SK-N-SH (cell line): ENCODE measurements around the gene PBOV1. TPM values are rescaled to one million over a fixed set of nuclear protein-coding genes. Genes with fewer than 3 reads are reported as not detected.

Experiments
- CTCF ChIA-PET: fragments of 300-600, 350-600 bp; formaldehyde crosslinking; extraction: SDS; loops from one replicate; lab custom pipeline; 2021; lab: Yijun Ruan, JAX
- POLR2A ChIA-PET: fragments of 350-600 bp; sonication (Branson Sonifier 250); formaldehyde crosslinking; extraction: SDS; loops from one replicate; lab custom pipeline; 2020; ENCODE audit warnings: antibody characterized with exemption, inconsistent platforms; lab: Yijun Ruan, JAX
- DNase-seq: peaks from one replicate; pipeline ENCODE4 v3.0.0; 2012
- H2AFZ ChIP-seq: fragments of 200-600 bp; sonication (generic); 2 replicates; pipeline ENCODE4 v1.8.1; 2016; ENCODE audit warnings: antibody characterized with exemption, mild to moderate bottlenecking, low read depth
- H3F3A ChIP-seq: fragments of 200-600 bp; sonication (generic); replicated peaks from 2 replicates; pipeline ENCODE3; 2016; ENCODE audit warnings: antibody characterized with exemption, mild to moderate bottlenecking; ENCODE audit not compliant: insufficient read depth
- H3K27ac ChIP-seq, 2 experiments: fragments of 200-500 bp in 1 of 2; fragments of 200-600 bp in 1 of 2; sonication (Bioruptor generic) in 1 of 2; sonication (generic), shearing (Covaris generic) in 1 of 2; 2 replicates each; pipeline versions ENCODE4 v1.5.1 to v1.6.1; 2014 to 2016; ENCODE audit warnings: low read depth in 2 of 2, inconsistent platforms in 1 of 2, low read length in 1 of 2, mild to moderate bottlenecking in 1 of 2, mixed read lengths in 1 of 2
- H3K27me3 ChIP-seq: fragments of 200-600 bp; sonication (generic), shearing (Covaris generic); 2 replicates; pipeline ENCODE4 v1.6.1; 2016; ENCODE audit warnings: mixed run types; ENCODE audit not compliant: insufficient read depth
- H3K36me3 ChIP-seq, 2 experiments: fragments of 200-500 bp in 1 of 2; fragments of 200-600 bp in 1 of 2; sonication (Bioruptor generic) in 1 of 2; sonication (generic) in 1 of 2; replicated peaks in 1 of 2; 2 replicates each; pipeline versions ENCODE3 to v1.5.1; 2014 to 2016; ENCODE audit warnings: low read length in 1 of 2, mild to moderate bottlenecking in 1 of 2; ENCODE audit not compliant: insufficient read depth in 2 of 2, control insufficient read depth in 1 of 2
- H3K4me1 ChIP-seq, 2 experiments: fragments of 200-500 bp in 1 of 2; fragments of 200-600 bp in 1 of 2; sonication (Bioruptor generic) in 1 of 2; sonication (generic), shearing (Covaris generic) in 1 of 2; 2 replicates each; pipeline versions ENCODE4 v1.5.1 to v1.6.1; 2014 to 2016; ENCODE audit warnings: low read depth in 1 of 2, low read length in 1 of 2, mixed run types in 1 of 2; ENCODE audit not compliant: insufficient read depth in 2 of 2, control insufficient read depth in 1 of 2
- H3K4me2 ChIP-seq: fragments of 200-600 bp; sonication (generic), shearing (Covaris generic); 2 replicates; pipeline ENCODE4 v1.6.1; 2017; ENCODE audit warnings: mixed run types
- H3K4me3 ChIP-seq, 2 experiments: fragments of 200-500 bp in 1 of 2; fragments of 200-600 bp in 1 of 2; sonication (Bioruptor generic) in 1 of 2; sonication (generic), shearing (Covaris generic) in 1 of 2; 2 replicates each; pipeline versions ENCODE4 v1.5.1 to v1.8.1; 2014 to 2016; ENCODE audit warnings: low read depth in 2 of 2, inconsistent platforms in 1 of 2, low read length in 1 of 2, mild to moderate bottlenecking in 1 of 2, mixed read lengths in 1 of 2, moderate library complexity in 1 of 2
- H3K79me2 ChIP-seq: fragments of 200-600 bp; sonication (generic); 2 replicates; pipeline ENCODE4 v1.8.1; 2017; ENCODE audit warnings: mild to moderate bottlenecking; ENCODE audit not compliant: insufficient read depth
- H3K9ac ChIP-seq: fragments of 200-600 bp; sonication (generic); 2 replicates; pipeline ENCODE4 v1.6.1; 2017; ENCODE audit warnings: mixed run types
- H3K9me2 ChIP-seq: fragments of 200-600 bp; sonication (generic); 2 replicates; pipeline ENCODE4 v1.6.1; 2017; ENCODE audit warnings: mixed run types
- H3K9me3 ChIP-seq: fragments of 200-600 bp; sonication (generic); 2 replicates; pipeline ENCODE4 v1.6.1; 2017; ENCODE audit warnings: mixed run types, mild to moderate bottlenecking, moderate library complexity
- H4K20me1 ChIP-seq: fragments of 200-600 bp; sonication (generic); 2 replicates; pipeline ENCODE4 v1.6.1; 2017; ENCODE audit warnings: mild to moderate bottlenecking, mixed run types; ENCODE audit not compliant: insufficient read depth
- CHD2 ChIP-seq: fragments of 150-350 bp; IDR thresholded peaks from 2 replicates; pipeline ENCODE4 v1.6.1; 2018; ENCODE audit warnings: low read length; ENCODE audit not compliant: partially characterized antibody
- CTCF ChIP-seq: fragments of 200-600 bp; sonication (generic); IDR thresholded peaks from 2 replicates; pipeline ENCODE4 v1.6.1; 2017; ENCODE audit warnings: antibody characterized with exemption, mild to moderate bottlenecking, moderate library complexity
- FOSL2 ChIP-seq: IDR thresholded peaks from 2 replicates; pipeline ENCODE4 v1.4.0; 2012; ENCODE audit warnings: low read depth, mild to moderate bottlenecking, moderate library complexity, borderline replicate concordance
- FOXJ3 ChIP-seq: sonication (generic); formaldehyde crosslinking; IDR thresholded peaks from 2 replicates; pipeline ENCODE4 v1.5.1; 2020; ENCODE audit warnings: mild to moderate bottlenecking, missing genetic modification reagents
- GABPA ChIP-seq: IDR thresholded peaks from 2 replicates; pipeline ENCODE4 v1.4.0; 2012; ENCODE audit warnings: low read depth, mild to moderate bottlenecking
- MEF2A ChIP-seq: IDR thresholded peaks from 2 replicates; pipeline ENCODE4 v1.4.0; 2012; ENCODE audit warnings: low read depth, borderline replicate concordance
- MXI1 ChIP-seq: IDR thresholded peaks from 2 replicates; pipeline ENCODE4 v1.6.1; 2012; ENCODE audit warnings: mild to moderate bottlenecking, low read depth, low read length, improper control_type of control experiment
- NFIC ChIP-seq: IDR thresholded peaks from 2 replicates; pipeline ENCODE4 v1.4.0; 2012; ENCODE audit warnings: borderline replicate concordance
- NRF1 ChIP-seq: IDR thresholded peaks from 2 replicates; pipeline ENCODE4 v1.6.1; 2012; ENCODE audit warnings: low read depth, mild to moderate bottlenecking, low read length
- POLR2AphosphoS5 ChIP-seq: IDR thresholded peaks from 2 replicates; pipeline ENCODE4 v1.6.1; 2012; ENCODE audit warnings: low read depth, low read length
- RCOR1 ChIP-seq: fragments of 150-350 bp; IDR thresholded peaks from 2 replicates; pipeline ENCODE4 v1.6.1; 2017; ENCODE audit warnings: antibody characterized with exemption, low read length
- SIN3A ChIP-seq: IDR thresholded peaks from 2 replicates; pipeline ENCODE4 v1.6.1; 2012; ENCODE audit warnings: low read depth, mild to moderate bottlenecking, low read length, moderate library complexity, borderline replicate concordance
- SMC3 ChIP-seq: IDR thresholded peaks from 2 replicates; pipeline ENCODE4 v1.6.1; 2012; ENCODE audit warnings: low read depth, low read length, improper control_type of control experiment
- TAF1 ChIP-seq: IDR thresholded peaks from 2 replicates; pipeline ENCODE4 v1.6.1; 2012; ENCODE audit warnings: low read depth, mild to moderate bottlenecking, low read length, moderate library complexity, borderline replicate concordance
- WGBS: methylation state at CpG from one replicate; pipeline ENCODE4 v1.1.6; 2017; ENCODE audit warnings: low lambda C conversion rate; 5-methylcytosine and 5-hydroxymethylcytosine counted together
- polyA plus RNA-seq, 3 experiments: library from polyadenylated mRNA; depleted of rRNA; stranded (reverse); fragments of >200 nt; gene quantifications; 2 replicates each; pipeline ENCODE4 v1.2.3, GENCODE V29; 2012
- TF ChIP-seq, protein P1 (sequence below): IDR thresholded peaks from 2 replicates; pipeline ENCODE4 v1.4.0; 2012; ENCODE audit warnings: low read depth, borderline replicate concordance
- TF ChIP-seq, protein P2 (sequence below): fragments of 150-350 bp; IDR thresholded peaks from 2 replicates; pipeline ENCODE4 v1.6.1; 2017; ENCODE audit warnings: antibody characterized with exemption, low read length, low read depth, borderline replicate concordance
- TF ChIP-seq, protein P3 (sequence below): IDR thresholded peaks from 2 replicates; pipeline ENCODE4 v1.4.0; 2012; ENCODE audit warnings: low read depth

The PBOV1 gene
- polyA plus RNA-seq, 1 of the 3 experiments (the other 2 are of a cell fraction) = not detected

- H3K27me3 ChIP-seq = no peaks in the 10 kb centered on the region
- H4K20me1 ChIP-seq = no peaks in the 10 kb centered on the region
- no peak overlapping the region for H3K27ac ChIP-seq
- H3K9me3 ChIP-seq = no peaks in the 10 kb centered on the region
- no peak overlapping the region for H2AFZ ChIP-seq
- WGBS = 60% methylated on average over 11 of the region's 11 CpGs
- no peaks in the 10 kb centered on the region for H3K36me3 ChIP-seq
- ChIA-PET POLR2A (no interaction called here), CTCF (no interaction called here)
- H3K9ac ChIP-seq = no peak overlapping the region
- TF ChIP-seq, protein P1, sequence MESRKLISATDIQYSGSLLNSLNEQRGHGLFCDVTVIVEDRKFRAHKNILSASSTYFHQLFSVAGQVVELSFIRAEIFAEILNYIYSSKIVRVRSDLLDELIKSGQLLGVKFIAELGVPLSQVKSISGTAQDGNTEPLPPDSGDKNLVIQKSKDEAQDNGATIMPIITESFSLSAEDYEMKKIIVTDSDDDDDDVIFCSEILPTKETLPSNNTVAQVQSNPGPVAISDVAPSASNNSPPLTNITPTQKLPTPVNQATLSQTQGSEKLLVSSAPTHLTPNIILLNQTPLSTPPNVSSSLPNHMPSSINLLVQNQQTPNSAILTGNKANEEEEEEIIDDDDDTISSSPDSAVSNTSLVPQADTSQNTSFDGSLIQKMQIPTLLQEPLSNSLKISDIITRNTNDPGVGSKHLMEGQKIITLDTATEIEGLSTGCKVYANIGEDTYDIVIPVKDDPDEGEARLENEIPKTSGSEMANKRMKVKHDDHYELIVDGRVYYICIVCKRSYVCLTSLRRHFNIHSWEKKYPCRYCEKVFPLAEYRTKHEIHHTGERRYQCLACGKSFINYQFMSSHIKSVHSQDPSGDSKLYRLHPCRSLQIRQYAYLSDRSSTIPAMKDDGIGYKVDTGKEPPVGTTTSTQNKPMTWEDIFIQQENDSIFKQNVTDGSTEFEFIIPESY = no peak
- no peak for TF ChIP-seq GABPA
- TF ChIP-seq RCOR1 = no peak
- no peak for TF ChIP-seq NFIC
- TF ChIP-seq, protein P2, sequence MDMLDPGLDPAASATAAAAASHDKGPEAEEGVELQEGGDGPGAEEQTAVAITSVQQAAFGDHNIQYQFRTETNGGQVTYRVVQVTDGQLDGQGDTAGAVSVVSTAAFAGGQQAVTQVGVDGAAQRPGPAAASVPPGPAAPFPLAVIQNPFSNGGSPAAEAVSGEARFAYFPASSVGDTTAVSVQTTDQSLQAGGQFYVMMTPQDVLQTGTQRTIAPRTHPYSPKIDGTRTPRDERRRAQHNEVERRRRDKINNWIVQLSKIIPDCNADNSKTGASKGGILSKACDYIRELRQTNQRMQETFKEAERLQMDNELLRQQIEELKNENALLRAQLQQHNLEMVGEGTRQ = no peak
- no peak for TF ChIP-seq FOSL2
- TF ChIP-seq SMC3 = no peak
- TF ChIP-seq SIN3A = no peak
- TF ChIP-seq FOXJ3 (CRISPR knock-in tag) = no peak
- TF ChIP-seq, protein P3, sequence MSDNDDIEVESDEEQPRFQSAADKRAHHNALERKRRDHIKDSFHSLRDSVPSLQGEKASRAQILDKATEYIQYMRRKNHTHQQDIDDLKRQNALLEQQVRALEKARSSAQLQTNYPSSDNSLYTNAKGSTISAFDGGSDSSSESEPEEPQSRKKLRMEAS = no peak
- TF ChIP-seq CTCF = no peak
- TF ChIP-seq CHD2 = no peak
- TF ChIP-seq NRF1 = no peak
- TF ChIP-seq TAF1 = no peak
- no peak for TF ChIP-seq MXI1
- TF ChIP-seq POLR2AphosphoS5 = no peak
- TF ChIP-seq MEF2A = no peak
- H3K4me2 ChIP-seq = no peak overlapping the region
- H3F3A ChIP-seq = no peaks in the 10 kb centered on the region
- H3K4me1 ChIP-seq = no peaks in the 10 kb centered on the region
- H3K79me2 ChIP-seq = no peaks in the 10 kb centered on the region
- no peak overlapping the region for H3K4me3 ChIP-seq
- no peaks in the 10 kb centered on the region for H3K9me2 ChIP-seq
- no peak for DNase-seq
Observed at GRCh38 chr6:138253731-138254130, 35.4 kb upstream of the PBOV1 start.
